ENCODE data around the gene LTBR. TPM values are rescaled to one million over a fixed set of nuclear protein-coding genes. Genes with fewer than 3 reads are reported as not detected.

Gene LTBR
- total RNA-seq (100 to 1,000 TPM in 8 of 9 donors, 10 to 100 TPM in 1; 34.6 to 295 (median 158) TPM), polyA plus RNA-seq (100 to 1,000 TPM in 2 of 3 donors, 10 to 100 TPM in 1; 71.0 to 165 (median 119) TPM)
- long read RNA-seq, donor 1, transcript LTBR-201 (10 exons, 2,260 nt): major isoform, 10 of 19 reads
- long read RNA-seq, donor 1, partial matches to known transcripts: 7 of 19 reads
- long read RNA-seq, donor 1, other reads (novel, unspliced or antisense): 0 of 19 reads
- long read RNA-seq, donor 2, transcript LTBR-201 (10 exons, 2,260 nt): major isoform, 15 of 24 reads
- long read RNA-seq, donor 2, partial matches to known transcripts: 5 of 24 reads
- long read RNA-seq, donor 2, other reads (novel, unspliced or antisense): 0 of 24 reads
- long read RNA-seq, donor 3, transcript LTBR-201 (10 exons, 2,260 nt): major isoform, 6 of 22 reads
- long read RNA-seq, donor 3, partial matches to known transcripts: 13 of 22 reads
- long read RNA-seq, donor 3, other reads (novel, unspliced or antisense): 0 of 22 reads
- long read RNA-seq, donor 4, transcript LTBR-201 (10 exons, 2,260 nt): major isoform, 53 of 86 reads
- long read RNA-seq, donor 4, partial matches to known transcripts: 27 of 86 reads
- long read RNA-seq, donor 4, other reads (novel, unspliced or antisense): 4 of 86 reads
- long read RNA-seq, donor 5, transcript LTBR-201 (10 exons, 2,260 nt): major isoform, 179 of 234 reads
- long read RNA-seq, donor 5, partial matches to known transcripts: 36 of 234 reads
- long read RNA-seq, donor 5, other reads (novel, unspliced or antisense): 15 of 234 reads
- long read RNA-seq, donor 6, transcript LTBR-201 (10 exons, 2,260 nt): major isoform, 26 of 45 reads
- long read RNA-seq, donor 6, partial matches to known transcripts: 13 of 45 reads
- long read RNA-seq, donor 6, other reads (novel, unspliced or antisense): 5 of 45 reads
- long read RNA-seq, donor 7, partial matches to known transcripts: 0 of 3 reads
- long read RNA-seq, donor 7, other reads (novel, unspliced or antisense): 0 of 3 reads
- long read RNA-seq, donor 8, transcript LTBR-201 (10 exons, 2,260 nt): major isoform, 9 of 16 reads
- long read RNA-seq, donor 8, partial matches to known transcripts: 5 of 16 reads
- long read RNA-seq, donor 8, other reads (novel, unspliced or antisense): 0 of 16 reads
- long read RNA-seq, donor 9, transcript LTBR-201 (10 exons, 2,260 nt): major isoform, 7 of 16 reads
- long read RNA-seq, donor 9, partial matches to known transcripts: 6 of 16 reads
- long read RNA-seq, donor 9, other reads (novel, unspliced or antisense): 0 of 16 reads
- long read RNA-seq, donor 10, transcript LTBR-201 (10 exons, 2,260 nt): major isoform, 7 of 12 reads
- long read RNA-seq, donor 10, transcript LTBR-203 (2 exons, 2,327 nt): minor isoform, 5 of 12 reads
- long read RNA-seq, donor 10, partial matches to known transcripts: 0 of 12 reads
- long read RNA-seq, donor 10, other reads (novel, unspliced or antisense): 0 of 12 reads

DNA sequence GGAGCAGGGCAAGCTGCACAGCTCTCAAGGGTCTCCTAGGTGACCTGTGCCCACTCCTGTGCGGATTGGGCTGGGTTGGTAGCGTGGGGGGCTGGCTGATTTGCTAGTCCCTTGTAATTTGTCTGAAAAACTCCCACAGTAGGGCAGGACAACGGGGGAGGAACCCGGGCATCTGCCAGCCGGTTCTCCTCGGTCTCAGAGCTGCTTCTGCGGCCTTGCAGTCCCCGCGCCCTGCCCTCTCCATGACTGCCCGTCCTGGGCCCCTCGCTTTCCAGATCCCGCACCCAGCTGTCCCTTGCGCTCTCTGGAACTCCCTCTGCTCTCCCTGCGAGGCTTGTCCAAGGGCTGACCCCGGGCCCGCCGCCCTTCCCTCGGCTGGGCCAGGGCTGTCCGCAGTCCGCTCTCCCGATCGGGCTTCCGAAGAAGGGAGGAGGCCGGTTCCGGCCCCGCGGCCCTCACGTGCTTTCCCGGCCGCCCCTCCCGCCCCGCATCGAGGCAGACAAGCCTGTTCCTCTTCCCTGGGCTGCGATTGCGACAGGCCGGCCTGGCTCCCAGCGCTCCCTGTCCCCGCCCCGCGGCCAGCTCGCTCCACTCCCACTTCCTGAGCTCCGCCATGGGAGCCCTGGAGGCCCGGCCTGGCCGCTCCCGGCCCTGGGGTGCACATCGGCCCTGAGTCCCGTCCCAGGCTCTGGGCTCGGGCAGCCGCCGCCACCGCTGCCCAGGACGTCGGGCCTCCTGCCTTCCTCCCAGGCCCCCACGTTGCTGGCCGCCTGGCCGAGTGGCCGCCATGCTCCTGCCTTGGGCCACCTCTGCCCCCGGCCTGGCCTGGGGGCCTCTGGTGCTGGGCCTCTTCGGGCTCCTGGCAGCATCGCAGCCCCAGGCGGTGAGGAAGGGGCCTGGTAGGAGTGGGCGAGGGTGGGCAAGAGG is at the start of gene LTBR:
Gene LTBR, plus strand, starts transcription at position 591 of the 927 bp plus-strand sequence. Its CDS starts 197 bp downstream, at position 788.
- 0 to 6% (median 4%) methylated on average over 5 to 62 of the region's 62 CpGs for WGBS, 4 donors
- peaks cover 0 to 30% of the 10 kb centered on the region in 2 donors for H3K36me3 ChIP-seq (replicated peaks in 1 of 2)
- peak; percentile 68 to 77 for TF ChIP-seq POLR2A (IDR thresholded peaks at IDR 0.05)
- TF ChIP-seq, protein P1, sequence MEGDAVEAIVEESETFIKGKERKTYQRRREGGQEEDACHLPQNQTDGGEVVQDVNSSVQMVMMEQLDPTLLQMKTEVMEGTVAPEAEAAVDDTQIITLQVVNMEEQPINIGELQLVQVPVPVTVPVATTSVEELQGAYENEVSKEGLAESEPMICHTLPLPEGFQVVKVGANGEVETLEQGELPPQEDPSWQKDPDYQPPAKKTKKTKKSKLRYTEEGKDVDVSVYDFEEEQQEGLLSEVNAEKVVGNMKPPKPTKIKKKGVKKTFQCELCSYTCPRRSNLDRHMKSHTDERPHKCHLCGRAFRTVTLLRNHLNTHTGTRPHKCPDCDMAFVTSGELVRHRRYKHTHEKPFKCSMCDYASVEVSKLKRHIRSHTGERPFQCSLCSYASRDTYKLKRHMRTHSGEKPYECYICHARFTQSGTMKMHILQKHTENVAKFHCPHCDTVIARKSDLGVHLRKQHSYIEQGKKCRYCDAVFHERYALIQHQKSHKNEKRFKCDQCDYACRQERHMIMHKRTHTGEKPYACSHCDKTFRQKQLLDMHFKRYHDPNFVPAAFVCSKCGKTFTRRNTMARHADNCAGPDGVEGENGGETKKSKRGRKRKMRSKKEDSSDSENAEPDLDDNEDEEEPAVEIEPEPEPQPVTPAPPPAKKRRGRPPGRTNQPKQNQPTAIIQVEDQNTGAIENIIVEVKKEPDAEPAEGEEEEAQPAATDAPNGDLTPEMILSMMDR (IDR thresholded peaks at IDR 0.05): peak in 1 of 6 experiments; percentile 17
- no peaks in the 10 kb centered on the region for H3K9me3 ChIP-seq (replicated peaks in 1 of 3)
- peak; percentile 95 to 98 (median 98) for DNase-seq
- H3K27ac ChIP-seq: peak within 1 kb of the TSS; percentile 83 to 97 (median 95)
- H3K4me1 ChIP-seq (replicated peaks in 1 of 2): peaks cover 19 to 41% of the 10 kb centered on the region in 2 donors
- intact Hi-C loops (cut with DNase I): loop anchor here (5.0 kb wide), 2 partner anchors 47 to 57 kb away; no protein-coding TSS in a partner anchor
- H3K4me3 ChIP-seq: peak within 1 kb of the TSS; percentile 31 to 88 (median 62)
- H3K27me3 ChIP-seq: no peaks in the 10 kb centered on the region

DNA sequence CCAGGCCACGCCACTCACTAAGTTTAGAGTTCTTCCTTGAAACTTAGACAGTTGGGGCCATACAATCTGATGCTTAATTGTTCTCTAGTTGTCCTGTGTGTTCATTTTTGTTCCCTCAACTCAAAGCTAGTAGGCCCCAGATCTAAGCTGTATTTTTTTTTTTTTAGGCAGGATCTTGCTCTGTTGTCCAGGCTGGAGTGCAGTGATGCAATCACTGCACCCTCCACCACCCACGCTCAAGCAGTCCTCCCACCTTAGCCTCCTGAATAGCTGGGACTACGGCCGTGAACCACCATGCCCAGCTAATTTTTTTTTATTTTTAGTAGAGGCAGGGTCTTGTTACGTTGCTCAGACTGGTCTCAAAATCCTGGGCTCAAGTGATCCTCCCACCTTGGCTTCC is 49.6 kb upstream of the LTBR start:
- H3K27ac ChIP-seq: peak overlapping the region; percentile 22 to 98 (median 97)
- peak overlapping the region in 1 of 4 donors; percentile 93 for H3K4me3 ChIP-seq
- TF ChIP-seq POLR2A (IDR thresholded peaks at IDR 0.05): no peak
- TF ChIP-seq, protein P1 (IDR thresholded peaks at IDR 0.05): no peak
- H3K36me3 ChIP-seq (replicated peaks in 1 of 2): peaks cover 0 to 55% of the 10 kb centered on the region in 2 donors
- intact Hi-C loops (cut with DNase I): loop anchor here (5.0 to 10.0 kb wide), 2 partner anchors 133 to 200 kb away; partner anchors contain the start of gene GAPDH (in 1 of the 2)
- H3K27me3 ChIP-seq: no peaks in the 10 kb centered on the region
- no peak for DNase-seq
- H3K4me1 ChIP-seq (replicated peaks in 1 of 2): peaks cover 44 to 88% of the 10 kb centered on the region in 2 donors
- no peaks in the 10 kb centered on the region for H3K9me3 ChIP-seq (replicated peaks in 1 of 3)
- 60 to 73% (median 64%) methylated on average over 5 of the region's 5 CpGs for WGBS, 4 donors

DNA sequence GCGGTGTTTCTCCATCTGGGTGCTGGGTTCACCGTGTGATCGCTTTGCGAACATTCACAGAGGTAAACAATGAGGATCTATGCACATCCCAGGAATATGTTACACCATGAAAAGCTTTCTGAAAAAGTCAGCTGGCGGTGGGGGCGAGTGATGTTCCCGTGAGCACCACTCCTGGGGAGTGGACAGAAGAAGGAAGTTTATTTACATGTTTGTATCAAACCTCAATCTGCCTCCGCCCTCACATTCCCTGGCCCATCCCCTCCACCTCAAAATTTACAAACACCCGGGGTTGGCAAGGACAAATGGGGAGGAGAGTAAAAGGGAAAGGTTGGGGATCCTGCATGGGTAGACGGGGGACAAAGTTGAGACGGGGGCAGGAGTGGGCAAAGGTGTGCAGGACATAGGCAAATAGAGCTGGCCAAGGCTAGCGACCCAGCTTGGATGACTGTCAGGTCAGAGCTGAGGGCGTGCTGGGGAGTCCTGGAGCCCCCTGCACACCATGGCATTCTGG is 49.0 kb upstream of the LTBR start:
- WGBS, 4 donors: 31 to 37% (median 35%) methylated on average over 13 of the region's 13 CpGs
- Histone ChIP-seq H3K27ac (peak overlapping the region; percentile 90 to 98 (median 97)), H3K36me3 (replicated peaks in 1 of 2) (peaks cover 0 to 48% of the 10 kb centered on the region in 2 donors), H3K4me1 (replicated peaks in 1 of 2) (peaks cover 50 to 85% of the 10 kb centered on the region in 2 donors), H3K9me3 (replicated peaks in 1 of 3) (no peaks in the 10 kb centered on the region), H3K4me3 (peak overlapping the region in 1 of 4 donors; percentile 93), H3K27me3 (no peaks in the 10 kb centered on the region)
- intact Hi-C loops (cut with DNase I): loop anchor here (5.0 to 10.0 kb wide), 3 partner anchors 47 to 200 kb away; partner anchors contain the start of genes GAPDH (in 1 of the 2) and LTBR (in 1 of the 2)
- TF ChIP-seq, protein P1 (IDR thresholded peaks at IDR 0.05): no peak
- no peak for TF ChIP-seq POLR2A (IDR thresholded peaks at IDR 0.05)
- no peak for DNase-seq

All from adrenal gland (tissue), 19 donors.